ENCODE measurements around the gene FOXB1. TPM values are rescaled to one million over a fixed set of nuclear protein-coding genes. Genes with fewer than 3 reads are reported as not detected.

The FOXB1 gene
- total RNA-seq (2014; rRNA removed; shearing (Covaris generic); ENCODE audit: low replicate concordance), result not detected in 2 replicates

GRCh38 chr15:60004009-60004845 is at the start of gene FOXB1:
Gene FOXB1 (plus strand): TSS chr15:60004311. CDS start chr15:60004964, 653 bp downstream.
- peak; percentile 49 for DNase-seq (ENCODE audit: low read depth)
- in situ Hi-C loops (cut with HindIII; ENCODE audit: low pct_unique_long_range_greater_than_20kb, low sequenced_read_pairs), result no loop called here

- in situ Hi-C loops (cut with HindIII; ENCODE audit: low pct_unique_long_range_greater_than_20kb, low sequenced_read_pairs), result no loop called here
- no peak for DNase-seq (ENCODE audit: low read depth)
Observed at GRCh38 chr15:59958288-59958687, 45.8 kb upstream of the FOXB1 start.

- no peak for DNase-seq (ENCODE audit: low read depth)
- in situ Hi-C loops (cut with HindIII; ENCODE audit: low pct_unique_long_range_greater_than_20kb, low sequenced_read_pairs), result no loop called here
Observed at GRCh38 chr15:59960318-59960717, 43.8 kb upstream of the FOXB1 start.

GRCh38 chr15:59963322-59963721 is 40.8 kb upstream of the FOXB1 start:
- in situ Hi-C loops (cut with HindIII; ENCODE audit: low pct_unique_long_range_greater_than_20kb, low sequenced_read_pairs), result no loop called here
- DNase-seq (ENCODE audit: low read depth), result no peak

- in situ Hi-C loops (cut with HindIII; ENCODE audit: low pct_unique_long_range_greater_than_20kb, low sequenced_read_pairs), result no loop called here
- no peak for DNase-seq (ENCODE audit: low read depth)
Observed at GRCh38 chr15:59963925-59964324, 40.2 kb upstream of the FOXB1 start.

GRCh38 chr15:59965741-59966140 is 38.4 kb upstream of the FOXB1 start:
- DNase-seq (ENCODE audit: low read depth), result no peak
- in situ Hi-C loops (cut with HindIII; ENCODE audit: low pct_unique_long_range_greater_than_20kb, low sequenced_read_pairs), result no loop called here

- no peak for DNase-seq (ENCODE audit: low read depth)
- in situ Hi-C loops (cut with HindIII; ENCODE audit: low pct_unique_long_range_greater_than_20kb, low sequenced_read_pairs), result no loop called here
Observed at GRCh38 chr15:59966262-59966661, 37.8 kb upstream of the FOXB1 start.

- in situ Hi-C loops (cut with HindIII; ENCODE audit: low pct_unique_long_range_greater_than_20kb, low sequenced_read_pairs), result no loop called here
- DNase-seq (ENCODE audit: low read depth), result no peak
Observed at GRCh38 chr15:59968314-59968713, 35.8 kb upstream of the FOXB1 start.

- in situ Hi-C loops (cut with HindIII; ENCODE audit: low pct_unique_long_range_greater_than_20kb, low sequenced_read_pairs), result no loop called here
- no peak for DNase-seq (ENCODE audit: low read depth)
Observed at GRCh38 chr15:59972241-59972640, 31.9 kb upstream of the FOXB1 start.

- in situ Hi-C loops (cut with HindIII; ENCODE audit: low pct_unique_long_range_greater_than_20kb, low sequenced_read_pairs), result no loop called here
- no peak for DNase-seq (ENCODE audit: low read depth)
Observed at GRCh38 chr15:59976480-59977271, 27.4 kb upstream of the FOXB1 start.

- DNase-seq (ENCODE audit: low read depth), result no peak
- in situ Hi-C loops (cut with HindIII; ENCODE audit: low pct_unique_long_range_greater_than_20kb, low sequenced_read_pairs), result no loop called here
Observed at GRCh38 chr15:59991834-59992233, 12.3 kb upstream of the FOXB1 start.

- in situ Hi-C loops (cut with HindIII; ENCODE audit: low pct_unique_long_range_greater_than_20kb, low sequenced_read_pairs), result no loop called here
- no peak for DNase-seq (ENCODE audit: low read depth)
Observed at GRCh38 chr15:59993041-59993750, 10.9 kb upstream of the FOXB1 start.

GRCh38 chr15:59993950-59994401 is 10.1 kb upstream of the FOXB1 start:
- in situ Hi-C loops (cut with HindIII; ENCODE audit: low pct_unique_long_range_greater_than_20kb, low sequenced_read_pairs), result no loop called here
- DNase-seq (ENCODE audit: low read depth), result no peak

GRCh38 chr15:59994526-59994887 is 9.6 kb upstream of the FOXB1 start:
- in situ Hi-C loops (cut with HindIII; ENCODE audit: low pct_unique_long_range_greater_than_20kb, low sequenced_read_pairs), result no loop called here
- no peak for DNase-seq (ENCODE audit: low read depth)

GRCh38 chr15:59994888-59995557 is 9.1 kb upstream of the FOXB1 start:
- DNase-seq (ENCODE audit: low read depth), result no peak
- in situ Hi-C loops (cut with HindIII; ENCODE audit: low pct_unique_long_range_greater_than_20kb, low sequenced_read_pairs), result no loop called here

GRCh38 chr15:59995568-59996297 is 8.4 kb upstream of the FOXB1 start:
- in situ Hi-C loops (cut with HindIII; ENCODE audit: low pct_unique_long_range_greater_than_20kb, low sequenced_read_pairs), result no loop called here
- no peak for DNase-seq (ENCODE audit: low read depth)

GRCh38 chr15:59996298-59997041 is 7.6 kb upstream of the FOXB1 start:
- DNase-seq (ENCODE audit: low read depth), result no peak
- in situ Hi-C loops (cut with HindIII; ENCODE audit: low pct_unique_long_range_greater_than_20kb, low sequenced_read_pairs), result no loop called here

Measured in Caki2 (cell line).